Measurements from ENCODE around the gene NPR1.

The NPR1 gene

GRCh38 chr1:153670859-153671627 is 7.4 kb upstream of the NPR1 start, which contains the start of gene ILF2 (continued):
- TF ChIP-seq BCL6B (tag by site-specific recombination; IDR thresholded peaks at IDR 0.05) (no peak), BCL11B (tag by site-specific recombination; IDR thresholded peaks at IDR 0.05; ENCODE audit: low read depth) (no peak), MZF1 (tag by site-specific recombination; IDR thresholded peaks at IDR 0.05; ENCODE audit: borderline replicate concordance) (no peak), ZNF114 (tag by site-specific recombination; IDR thresholded peaks at IDR 0.05) (no peak), GLIS2 (tag by site-specific recombination; IDR thresholded peaks at IDR 0.05) (no peak), ZNF585B (tag by site-specific recombination; IDR thresholded peaks at IDR 0.05) (no peak), ZNF692 (tag by site-specific recombination; IDR thresholded peaks at IDR 0.05) (peak; percentile 90), ZNF239 (tag by site-specific recombination; IDR thresholded peaks at IDR 0.05) (no peak), WT1 (tag by site-specific recombination; IDR thresholded peaks at IDR 0.05) (0 out of 2 replicates have a peak, but pooled peaks have one; percentile 7), ZBTB10 (tag by site-specific recombination; IDR thresholded peaks at IDR 0.05) (no peak), ZNF677 (tag by site-specific recombination; IDR thresholded peaks at IDR 0.05) (no peak), ZNF223 (tag by site-specific recombination; IDR thresholded peaks at IDR 0.05) (no peak), ZNF23 (tag by site-specific recombination; IDR thresholded peaks at IDR 0.05; ENCODE audit: borderline replicate concordance) (no peak), SETDB1 (IDR thresholded peaks at IDR 0.05; ENCODE audit: insufficient read length, low read length) (no peak), ZBTB26 (tag by site-specific recombination; optimal IDR thresholded peaks at IDR 0.05) (no peak), ZNF133 (tag by site-specific recombination; IDR thresholded peaks at IDR 0.05) (no peak), ZNF19 (tag by site-specific recombination; IDR thresholded peaks at IDR 0.05; ENCODE audit: low read depth) (no peak), ZNF488 (tag by site-specific recombination; IDR thresholded peaks at IDR 0.05) (no peak), ZNF501 (tag by site-specific recombination; IDR thresholded peaks at IDR 0.05) (peak; percentile 61; the same call in 1 of the 2 replicates), ZFP3 (tag by site-specific recombination; IDR thresholded peaks at IDR 0.05; ENCODE audit: low read depth) (no peak), ZNF394 (tag by site-specific recombination; IDR thresholded peaks at IDR 0.05; ENCODE audit: borderline replicate concordance) (peak; percentile 65; the same call in 1 of the 2 replicates), ZNF138 (tag by site-specific recombination; IDR thresholded peaks at IDR 0.05; ENCODE audit: borderline replicate concordance) (no peak), ZNF302 (tag by site-specific recombination; IDR thresholded peaks at IDR 0.05; ENCODE audit: low read depth) (no peak), ZNF549 (tag by site-specific recombination; IDR thresholded peaks at IDR 0.05) (no peak), ZNF830 (tag by site-specific recombination; IDR thresholded peaks at IDR 0.05; ENCODE audit: low read depth) (no peak), ZNF654 (tag by site-specific recombination; IDR thresholded peaks at IDR 0.05; ENCODE audit: low read depth) (no peak), ZNF664 (tag by site-specific recombination; IDR thresholded peaks at IDR 0.05) (no peak), OVOL3 (tag by site-specific recombination; IDR thresholded peaks at IDR 0.05) (no peak; the same call in 1 of the 2 replicates), HOXA7 (CRISPR knock-in tag; IDR thresholded peaks at IDR 0.05; ENCODE audit: borderline replicate concordance) (no peak), BCL11A (tag by site-specific recombination; IDR thresholded peaks at IDR 0.05; ENCODE audit: low read depth) (no peak), ZNF76 (tag by site-specific recombination; IDR thresholded peaks at IDR 0.05; ENCODE audit: borderline replicate concordance, low read depth) (peak; percentile 60; the same call in 1 of the 2 replicates)

All from HEK293 (cell line).